GM21515 (cell line): Measurements from ENCODE around the gene CADM3.

ENCODE experiments used
- ATAC-seq: cut with Tn5 transposase; IDR thresholded peaks from one replicate; pipeline ENCODE4 v1.9.1; 2021; ENCODE audit not compliant: unreplicated experiment

CADM3 gene

GRCh38 chr1:159248311-159248710 lies 76.9 kb downstream of the CADM3 start:
- no peak for ATAC-seq

DNA sequence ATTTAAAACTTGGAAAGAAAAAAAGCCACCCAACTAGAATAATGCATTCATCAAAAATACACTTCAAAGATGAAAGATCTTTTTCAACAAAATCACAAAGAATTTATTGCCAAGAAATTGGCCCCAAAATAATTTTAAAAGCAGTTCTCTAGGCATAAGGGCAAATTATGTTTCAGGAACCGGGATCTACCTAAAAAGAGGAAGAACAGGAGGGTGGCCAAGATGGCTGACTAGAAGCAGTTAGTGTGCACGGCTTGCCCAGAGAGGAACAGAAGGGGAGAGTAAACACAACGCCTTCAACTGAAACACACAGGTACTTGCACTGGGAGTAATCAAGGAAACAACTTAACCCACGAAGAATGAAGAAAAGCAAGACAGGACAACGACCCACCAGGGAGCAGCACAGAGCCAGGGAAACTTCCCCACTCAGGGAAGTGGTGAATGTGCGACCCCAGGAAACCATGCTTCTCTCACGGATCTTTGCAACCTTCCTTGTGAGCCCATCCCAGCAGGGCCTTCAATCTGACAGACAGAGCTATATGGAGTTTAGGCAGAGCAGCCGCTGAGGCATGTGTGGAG lies 79.3 kb downstream of the CADM3 start:
- ATAC-seq, result no peak
